ENCODE data around the gene PCBD1. TPM values are rescaled to one million over a fixed set of nuclear protein-coding genes. Genes with fewer than 3 reads are reported as not detected.
A peak's percentile ranks its signal among the peaks of the same experiment; 100 is the strongest.

Gene PCBD1
- total RNA-seq, 1 donor from 2014 or later = 53.9 TPM

DNA sequence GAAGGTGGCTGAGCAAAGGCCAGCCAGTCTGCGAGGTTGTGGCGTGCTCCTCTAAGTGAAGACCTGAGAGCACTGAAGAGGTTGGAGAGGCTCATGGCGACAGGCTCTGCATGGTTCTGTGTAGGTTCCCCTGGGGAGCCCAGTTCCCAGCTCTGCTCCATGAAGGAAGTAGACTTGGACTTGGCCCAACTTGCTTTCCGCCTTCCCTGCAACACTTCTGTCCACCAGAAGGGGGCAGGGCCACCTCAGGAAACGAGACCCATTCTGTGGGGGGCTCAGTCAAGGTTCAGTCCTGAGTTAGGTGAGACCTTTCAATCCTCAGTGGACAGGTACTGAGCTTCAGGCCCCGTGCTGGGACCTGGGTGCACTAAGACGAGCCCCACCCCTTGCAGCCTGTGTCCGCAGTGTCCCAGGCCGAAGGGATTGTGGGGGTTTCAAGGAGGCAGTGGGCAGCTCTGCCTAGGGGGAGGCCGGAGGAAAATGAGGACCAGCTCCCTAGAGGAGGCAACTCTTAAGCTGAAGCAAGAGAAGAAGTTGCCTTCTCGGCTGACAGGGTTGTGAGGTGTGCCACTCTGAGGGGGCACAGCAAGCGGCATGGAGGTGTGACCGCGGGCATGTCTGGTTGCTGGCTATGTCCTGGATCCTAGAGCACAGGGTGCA lies 15.0 kb upstream of the PCBD1 start:
- DNase-seq (ENCODE audit: low read depth in 2 of 2) = peak; percentile 32 to 57

DNA sequence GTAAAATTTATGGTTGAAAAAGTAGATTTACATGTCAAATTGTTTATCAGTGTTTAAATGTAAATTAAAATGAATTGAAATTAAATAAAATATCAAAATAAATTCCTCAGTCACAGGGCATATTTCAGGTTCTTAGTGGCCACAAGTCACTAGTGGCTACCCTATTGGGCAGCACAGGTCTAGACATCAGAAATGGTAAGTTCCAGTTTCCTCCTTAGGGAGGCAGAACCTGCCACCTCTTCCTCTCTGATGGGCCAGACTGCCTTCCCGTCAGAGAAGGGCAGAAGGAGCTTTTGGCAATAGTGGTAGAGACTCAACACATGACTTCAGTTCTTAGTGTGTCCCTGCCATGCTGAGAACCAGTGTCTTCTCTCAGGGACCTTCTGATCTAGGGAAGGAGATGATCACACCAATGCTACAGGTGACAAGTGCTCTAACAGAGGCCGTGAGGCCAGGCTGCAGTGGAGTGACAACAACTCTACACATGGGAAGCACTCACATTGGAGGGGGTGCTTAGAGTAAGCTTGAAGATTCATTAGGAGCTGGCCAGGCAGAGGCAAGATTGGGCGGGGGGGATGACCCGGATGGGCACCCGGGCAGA lies 14.4 kb upstream of the PCBD1 start:
- no peak for DNase-seq (ENCODE audit: low read depth in 2 of 2)

DNA sequence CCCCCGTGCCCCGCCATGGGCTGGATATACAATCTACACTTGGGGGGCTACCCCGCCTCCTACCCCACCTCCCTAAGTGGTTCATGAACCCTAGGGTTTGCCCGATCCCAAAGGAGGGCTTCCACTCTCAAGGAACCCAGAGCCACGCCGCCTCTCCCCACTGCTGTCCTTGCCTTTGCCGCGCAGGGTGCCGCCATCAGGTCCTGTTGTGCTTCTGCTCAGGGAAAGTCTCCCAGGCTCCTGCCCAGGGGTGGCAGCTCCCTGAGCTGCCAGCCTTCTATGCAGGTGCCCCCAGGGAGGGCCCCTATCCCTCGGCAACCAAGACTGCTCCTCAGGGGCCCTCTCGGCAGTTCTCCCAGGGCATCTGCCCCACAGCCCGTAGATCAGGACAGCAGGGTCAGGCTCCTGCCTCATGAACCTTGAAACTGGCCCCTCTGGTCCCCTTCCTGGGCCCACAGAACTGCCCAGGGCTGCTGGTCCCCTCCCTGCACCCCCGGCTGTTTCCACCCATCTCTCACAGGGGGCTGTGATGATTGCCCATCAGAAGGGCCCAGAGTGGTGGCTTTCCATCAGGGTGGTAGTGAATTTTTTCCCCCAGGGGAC lies 13.0 kb upstream of the PCBD1 start:
- DNase-seq (ENCODE audit: low read depth in 2 of 2) = no peak

DNA sequence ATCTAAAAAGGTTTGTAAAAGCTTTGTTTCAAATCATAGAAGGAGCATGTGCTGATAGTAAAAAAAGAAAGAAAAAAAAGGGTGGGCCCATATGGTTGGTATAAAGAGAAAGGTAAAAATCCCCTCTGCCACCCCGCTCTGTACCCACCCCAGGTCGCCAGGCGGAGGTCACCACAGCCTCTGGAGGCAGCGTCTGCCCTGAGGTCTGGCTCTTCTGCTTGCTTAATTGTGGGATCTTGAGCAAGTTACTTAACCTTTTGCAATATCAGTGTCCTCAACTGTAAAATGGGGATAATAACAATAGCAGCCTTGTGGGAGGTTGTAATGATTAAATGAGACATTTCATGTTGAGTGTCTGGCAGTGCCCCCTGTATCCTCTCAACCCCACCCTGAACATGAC lies 10.7 kb upstream of the PCBD1 start:
- no peak for DNase-seq (ENCODE audit: low read depth in 2 of 2)

DNA sequence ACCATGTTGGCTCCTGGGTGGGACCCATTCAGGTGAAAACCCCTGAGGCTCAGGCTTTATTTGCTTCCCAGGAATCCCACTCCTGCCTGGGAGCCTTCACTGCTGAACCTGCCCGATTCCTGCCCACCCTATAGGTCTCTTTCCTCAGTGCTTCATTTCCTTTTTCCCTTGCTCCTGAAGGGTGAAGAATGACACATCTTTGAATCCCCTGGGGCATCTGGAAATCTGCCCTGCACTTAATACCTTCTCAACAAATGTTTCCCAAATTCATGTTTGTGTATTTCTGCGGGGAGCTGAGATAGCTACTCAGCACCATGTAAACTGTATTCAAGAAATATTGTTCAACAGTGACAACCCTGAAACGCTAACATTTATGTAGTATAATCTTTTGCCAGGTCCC lies 10.3 kb upstream of the PCBD1 start:
- DNase-seq (ENCODE audit: low read depth in 2 of 2) = no peak

DNA sequence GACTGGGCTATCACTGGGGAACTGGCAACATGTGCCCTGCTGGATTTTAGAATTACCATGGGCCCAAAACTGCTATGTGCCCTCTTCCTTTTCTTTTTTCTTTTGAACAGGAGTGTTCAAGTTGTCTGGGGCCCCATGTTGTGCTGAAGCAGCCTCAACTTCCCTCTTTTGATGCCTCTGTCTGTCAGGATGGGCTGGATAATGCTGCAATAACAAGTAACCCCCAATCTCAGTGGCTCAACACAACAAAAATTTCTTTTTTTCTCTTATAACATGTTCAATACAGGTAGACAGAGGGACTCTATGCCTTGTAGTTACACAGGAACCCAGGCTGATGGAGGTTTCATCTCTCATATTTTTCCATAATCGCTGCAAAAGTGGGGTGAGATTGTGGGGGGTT lies 8.2 kb upstream of the PCBD1 start:
- DNase-seq (ENCODE audit: low read depth in 2 of 2) = no peak

DNA sequence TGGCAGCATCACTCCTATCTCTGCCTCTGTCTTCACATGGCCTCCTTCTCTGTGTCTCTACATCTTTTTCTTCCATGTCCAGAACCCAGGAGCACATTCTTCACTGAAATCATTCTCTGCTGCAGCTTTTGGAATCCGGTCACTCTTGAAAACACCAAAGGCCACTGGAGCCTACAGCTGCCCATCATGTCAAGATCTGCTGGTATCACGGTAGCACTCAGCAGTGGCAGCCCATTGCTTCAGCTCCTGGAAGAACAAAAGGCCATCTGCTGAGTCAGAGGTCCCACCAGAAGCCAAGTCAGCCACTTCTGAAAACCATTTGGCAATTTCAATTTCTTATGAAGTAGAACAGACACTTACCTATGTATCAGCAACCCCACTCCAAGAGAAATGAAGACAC lies 6.1 kb upstream of the PCBD1 start:
- DNase-seq (ENCODE audit: low read depth in 2 of 2) = no peak

DNA sequence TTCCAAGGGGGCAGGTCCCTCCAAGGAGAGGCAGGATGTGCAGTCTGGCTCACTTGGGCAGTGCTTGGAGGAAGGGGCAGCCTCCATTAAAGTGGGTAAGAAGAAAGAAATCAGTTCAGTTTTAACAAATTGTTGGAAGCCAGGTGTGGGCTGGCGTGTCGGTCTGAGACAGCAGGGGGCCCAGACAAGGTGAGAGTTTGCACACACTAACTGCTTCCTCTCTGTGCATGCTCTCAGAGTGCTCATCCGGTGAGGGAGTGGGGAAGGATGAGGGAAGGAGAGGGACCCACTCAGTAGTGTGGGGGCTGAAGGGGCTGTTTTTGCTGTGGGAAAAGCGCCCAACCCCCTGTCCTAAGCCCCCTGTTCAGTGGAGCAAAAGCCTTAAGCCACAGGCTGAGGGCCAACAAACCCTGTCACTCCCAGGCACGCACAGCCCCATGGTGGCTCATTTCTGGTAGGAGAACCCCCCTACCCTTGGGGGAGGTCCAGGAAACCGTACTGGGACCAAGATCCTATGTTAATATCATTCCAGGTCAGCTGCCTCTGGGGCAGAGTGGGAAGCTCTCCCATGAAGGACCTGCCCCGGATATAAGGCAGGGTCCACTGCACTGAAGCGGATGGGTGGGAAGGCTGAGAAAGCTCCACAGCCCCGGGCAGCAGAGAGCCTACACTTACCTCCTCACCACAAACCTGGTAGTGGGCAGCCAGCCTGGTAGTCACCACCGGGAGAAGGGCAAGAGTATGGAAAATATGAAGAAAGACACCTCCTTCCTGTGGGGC lies 5.1 kb upstream of the PCBD1 start:
- no peak for DNase-seq (ENCODE audit: low read depth in 2 of 2)

DNA sequence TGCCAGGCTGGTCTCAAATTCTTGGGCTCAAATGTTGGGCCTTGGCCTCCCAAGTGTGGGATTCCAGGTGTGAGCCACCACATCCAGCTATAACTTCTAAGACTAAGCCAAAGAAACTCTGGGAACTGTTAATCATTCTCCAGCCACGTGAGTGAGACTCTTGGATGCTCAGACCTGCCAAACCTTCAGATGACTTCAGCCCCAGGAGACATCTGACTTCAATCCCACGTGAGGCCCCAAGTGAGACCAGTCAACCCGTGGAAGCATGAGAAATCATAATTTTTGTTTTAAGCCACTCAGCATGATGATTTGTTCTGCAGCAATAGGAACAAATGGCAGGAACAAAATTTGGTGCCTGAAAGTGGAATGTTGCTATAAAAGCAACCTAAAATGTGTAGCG lies 4.3 kb upstream of the PCBD1 start:
- DNase-seq (ENCODE audit: low read depth in 2 of 2) = no peak

DNA sequence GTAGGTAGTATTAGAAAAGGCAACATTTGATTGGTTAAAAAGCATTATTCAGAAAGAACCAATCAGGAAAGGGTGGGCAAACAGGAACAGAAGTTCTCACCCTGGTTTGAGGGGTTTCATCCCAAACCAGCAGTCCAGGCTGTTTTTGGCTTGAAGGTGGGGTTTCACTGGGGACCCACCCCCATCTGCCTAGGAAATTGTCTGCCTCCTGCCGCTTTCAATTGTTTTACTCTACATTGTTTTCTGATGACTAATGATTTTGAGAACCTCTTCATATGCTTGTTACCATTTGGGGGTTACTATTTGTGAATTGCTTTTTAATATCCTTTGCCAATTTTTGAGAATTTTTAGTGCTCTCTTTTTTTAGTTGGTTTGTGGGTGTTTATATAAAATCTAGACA lies 3.3 kb upstream of the PCBD1 start:
- DNase-seq (ENCODE audit: low read depth in 2 of 2) = peak in 1 of 2 donors; percentile 32

DNA sequence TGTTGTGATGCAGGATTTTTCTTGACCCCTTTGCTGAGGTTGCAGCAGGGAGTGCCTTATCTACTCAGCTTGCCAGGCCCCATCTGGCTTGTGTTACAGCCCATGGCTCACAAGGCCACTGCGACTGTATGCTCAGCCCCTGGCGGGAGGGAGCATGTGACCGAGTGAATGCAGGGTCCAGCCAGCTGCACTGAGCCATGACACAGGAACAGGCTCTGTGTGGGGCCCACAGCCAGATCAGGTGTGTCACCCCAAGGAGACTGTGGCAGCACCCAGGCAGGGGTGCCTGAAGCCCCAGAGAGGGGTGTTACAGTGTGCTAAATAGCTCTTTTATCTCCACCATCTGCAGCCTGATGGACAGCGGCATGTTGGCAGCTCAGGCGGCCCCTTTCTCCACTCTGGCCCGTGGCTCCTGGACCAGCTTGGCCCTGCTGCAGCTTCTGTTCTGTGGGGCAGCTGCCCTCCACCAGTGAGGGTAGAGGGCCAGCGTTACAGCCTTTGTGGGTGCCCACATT lies 2.6 kb upstream of the PCBD1 start:
- DNase-seq (ENCODE audit: low read depth in 2 of 2) = no peak

DNA sequence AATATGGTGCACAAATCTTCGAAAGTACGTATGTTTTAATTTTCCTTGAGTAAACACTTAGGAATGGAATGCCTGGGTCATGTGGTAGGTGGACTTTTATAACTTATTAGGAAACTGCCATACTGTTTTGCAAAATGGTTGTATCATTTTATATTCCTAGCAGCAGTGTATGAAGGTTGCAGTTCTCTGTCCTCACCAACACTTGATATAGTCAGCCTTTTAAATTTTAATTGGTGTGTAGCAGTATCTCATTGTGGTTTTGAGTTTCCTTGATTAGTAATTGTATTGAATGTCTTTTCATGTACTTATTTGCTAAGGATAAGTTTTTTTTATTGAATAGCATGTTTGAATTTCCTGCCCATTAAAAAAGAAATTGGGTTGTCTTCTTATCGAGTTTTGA lies 926 bp upstream of the PCBD1 start:
- DNase-seq (ENCODE audit: low read depth in 2 of 2) = no peak

DNA sequence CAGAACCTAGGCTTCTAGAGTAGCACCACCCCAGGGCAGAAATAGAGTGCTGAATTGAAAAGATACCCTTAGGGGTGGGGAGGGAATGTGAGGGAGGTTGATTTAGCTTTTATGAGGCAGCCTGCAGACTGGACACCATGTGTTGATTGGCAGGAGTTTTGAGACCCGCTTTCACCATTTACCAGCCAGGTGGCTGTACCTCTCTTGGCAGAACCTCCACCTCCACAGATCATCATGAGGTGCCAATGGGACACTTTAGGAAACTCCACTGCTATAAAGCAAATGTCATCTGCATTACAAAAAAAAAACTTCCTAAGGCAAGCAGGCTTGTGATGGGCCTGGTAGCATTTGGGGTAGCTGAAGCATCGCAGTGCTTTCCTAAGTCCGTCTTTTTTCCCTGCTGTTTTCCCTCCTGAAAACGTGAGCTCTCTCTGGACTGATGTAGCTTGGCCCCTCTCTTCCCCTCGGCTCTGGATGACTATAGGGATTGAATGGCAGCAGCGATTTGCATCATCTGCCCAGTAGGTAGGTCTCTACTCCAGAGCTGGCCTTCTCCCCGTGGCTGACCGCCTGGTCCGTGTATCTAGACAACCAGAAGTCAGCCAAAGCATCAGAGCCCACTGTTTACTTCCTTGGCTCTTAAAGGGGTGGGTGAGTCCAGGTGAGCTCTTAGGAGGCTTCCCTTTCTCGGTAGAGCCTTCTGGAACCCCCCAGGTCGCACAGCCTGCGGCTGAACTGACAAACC lies 1.3 kb downstream of the PCBD1 start:
- DNase-seq (ENCODE audit: low read depth in 2 of 2) = no peak

DNA sequence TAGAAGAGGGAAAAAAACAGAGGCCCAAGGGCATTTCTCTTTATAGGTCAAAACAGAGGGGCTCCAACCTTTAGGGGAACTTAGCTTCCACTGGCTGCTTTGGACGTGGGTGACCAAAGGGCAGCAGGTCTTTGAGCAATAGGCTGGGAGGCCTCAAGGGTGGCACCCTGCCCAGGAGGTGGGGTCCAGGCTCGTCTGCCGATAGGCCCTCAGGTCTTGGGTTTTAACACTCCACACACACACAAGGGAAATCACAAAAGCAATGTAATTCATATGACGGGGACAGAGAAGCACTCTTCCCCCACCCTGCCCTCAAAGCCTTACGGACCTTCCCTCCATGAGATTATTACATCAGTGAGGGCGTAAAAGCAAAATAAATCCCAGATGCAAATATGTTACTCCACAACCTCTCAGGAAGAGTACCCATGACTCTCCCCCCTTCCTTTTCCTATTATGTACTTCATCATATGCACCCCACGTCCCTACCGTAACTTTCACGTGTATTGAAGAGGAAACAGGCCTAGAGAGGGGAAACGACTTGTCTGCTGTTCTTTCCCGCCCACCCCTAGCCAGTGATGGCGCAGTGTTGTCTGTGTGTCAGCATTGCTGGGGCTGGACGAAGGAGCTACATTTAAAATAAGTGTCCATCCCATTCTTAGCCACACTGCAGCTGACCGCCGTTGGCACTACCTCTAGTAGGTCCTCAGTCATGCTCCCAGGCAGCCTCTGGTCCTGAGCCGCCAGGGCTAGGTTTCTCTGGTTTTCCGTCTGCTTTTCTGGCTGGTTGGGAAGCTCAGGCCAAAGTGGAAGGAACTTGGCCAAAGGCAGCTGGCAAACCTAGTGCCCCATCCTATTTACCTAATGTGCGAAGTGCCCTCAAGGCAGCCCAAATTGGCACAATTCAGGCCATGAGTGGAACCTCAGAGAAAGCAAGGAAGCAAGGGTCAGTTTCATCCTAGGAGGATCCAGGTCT lies 2.1 kb downstream of the PCBD1 start:
- DNase-seq (ENCODE audit: low read depth in 2 of 2) = peak in 1 of 2 donors; percentile 62

DNA sequence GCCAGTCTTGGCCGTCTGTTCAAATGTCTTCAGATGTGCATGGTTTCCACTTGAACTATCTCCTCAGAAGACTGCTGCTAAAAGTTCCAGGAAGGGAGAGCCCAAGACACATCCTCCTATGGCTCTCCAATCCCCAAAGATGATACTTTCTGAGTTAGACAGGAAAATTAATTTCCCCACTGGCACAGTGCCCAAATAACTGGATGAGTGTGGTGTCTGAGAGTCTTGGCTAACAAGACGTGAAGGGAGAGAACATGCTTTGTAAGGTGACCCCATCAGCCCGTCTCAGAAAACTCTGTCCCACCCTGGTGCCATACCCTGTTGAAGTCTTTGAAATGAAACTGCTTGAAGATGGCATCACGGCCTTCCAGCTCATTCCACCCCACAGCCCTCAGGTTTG lies 2.9 kb downstream of the PCBD1 start:
- peak in 1 of 2 donors; percentile 11 for DNase-seq (ENCODE audit: low read depth in 2 of 2)

DNA sequence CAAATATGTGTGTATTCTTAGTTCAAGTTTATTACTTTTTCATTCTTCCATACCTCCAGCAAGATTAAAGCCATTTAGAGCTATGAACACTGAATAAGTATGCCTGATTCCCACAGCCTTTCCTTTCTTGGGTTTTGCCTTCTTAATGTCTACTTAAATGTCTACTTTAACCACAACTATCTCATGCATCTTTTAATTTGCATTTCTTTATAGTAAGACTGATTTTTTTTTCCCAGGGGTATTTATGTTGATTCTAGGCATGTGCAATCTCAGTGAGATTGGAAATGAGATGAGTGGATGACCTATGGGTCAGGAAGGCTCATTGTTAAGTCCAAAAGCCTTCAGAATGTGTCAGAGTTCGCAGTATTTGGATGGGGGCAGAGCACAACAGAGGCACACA lies 3.6 kb downstream of the PCBD1 start:
- DNase-seq (ENCODE audit: low read depth in 2 of 2) = no peak

DNA sequence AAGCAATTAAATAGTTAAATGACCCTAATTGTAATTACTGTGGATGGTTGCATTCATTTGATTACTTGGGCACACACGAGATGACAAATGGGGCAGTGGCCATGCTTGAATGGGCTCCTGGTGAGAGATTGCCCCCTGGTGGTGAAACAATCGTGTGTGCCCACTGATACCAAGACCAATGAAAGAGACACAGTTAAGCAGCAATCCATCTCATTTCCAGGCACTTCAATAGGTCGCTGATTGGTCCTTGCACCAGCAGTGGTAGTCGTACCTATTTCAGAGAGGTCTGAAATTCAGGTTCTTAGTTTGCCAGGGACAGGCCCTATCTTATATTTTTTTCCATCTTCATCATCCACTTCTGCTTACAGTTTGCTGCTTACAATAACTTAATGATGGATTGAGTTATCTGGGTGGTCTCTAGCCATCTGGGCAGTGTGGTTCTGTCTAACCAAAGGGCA lies 8.3 kb downstream of the PCBD1 start:
- peak; percentile 76 to 87 for DNase-seq (ENCODE audit: low read depth in 2 of 2)

DNA sequence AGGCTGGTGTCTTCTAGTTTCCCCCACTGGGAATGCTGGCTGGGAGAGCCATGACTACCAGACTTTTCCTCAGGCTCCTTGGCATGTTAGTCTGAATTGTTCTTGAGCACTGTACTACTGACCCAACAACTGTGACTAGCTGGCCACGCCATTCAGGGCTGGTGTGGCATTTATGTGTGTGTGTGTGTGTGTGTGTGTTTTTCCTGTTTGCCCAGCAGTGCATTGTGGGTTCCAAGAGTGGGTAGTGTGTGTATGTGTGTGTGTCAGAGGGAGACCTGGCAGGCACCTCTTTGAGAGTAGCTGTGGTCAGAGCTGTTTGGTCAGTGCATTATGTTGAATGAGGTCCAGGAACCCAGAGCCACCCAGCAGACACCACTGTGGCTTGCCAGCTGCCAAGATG lies 9.2 kb downstream of the PCBD1 start:
- no peak for DNase-seq (ENCODE audit: low read depth in 2 of 2)

DNA sequence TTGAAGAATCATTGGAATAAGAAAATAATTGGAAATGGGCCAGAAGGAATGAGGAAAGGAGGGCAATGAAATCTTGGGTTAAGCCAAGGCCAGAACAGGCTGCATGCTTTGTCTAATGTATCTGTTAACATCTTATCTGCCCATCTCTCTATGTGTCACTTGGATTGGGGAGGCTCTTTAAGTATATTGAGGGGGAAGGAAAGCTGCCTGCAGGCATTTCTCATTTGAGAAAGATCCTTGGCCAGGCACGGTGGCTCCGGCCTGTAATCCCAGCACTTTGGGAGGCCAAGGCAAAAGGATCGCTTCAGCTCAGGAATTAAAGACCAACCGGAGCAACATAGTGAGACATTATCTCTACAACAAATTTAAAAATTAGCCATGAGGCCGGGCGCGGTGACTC lies 14.3 kb downstream of the PCBD1 start:
- DNase-seq (ENCODE audit: low read depth in 2 of 2) = no peak

DNA sequence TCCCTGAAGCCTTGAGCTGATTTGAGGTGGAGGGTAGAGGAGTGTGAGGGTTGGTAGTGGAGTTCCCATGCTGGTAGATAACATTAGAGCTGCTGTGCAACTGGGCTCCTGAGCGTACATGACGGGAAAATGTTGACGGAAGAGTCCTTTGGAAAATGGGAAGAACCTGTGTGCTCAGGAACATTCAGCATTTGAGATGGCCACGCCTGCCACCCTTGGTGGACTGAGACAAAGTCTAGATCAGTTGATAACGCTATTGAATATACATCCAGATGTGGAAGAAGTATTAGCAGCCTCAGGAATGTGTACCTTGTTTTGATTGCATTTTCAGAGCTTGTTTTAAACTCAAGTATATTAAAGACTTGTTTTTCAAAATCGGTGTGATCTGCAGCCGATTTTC lies 16.1 kb downstream of the PCBD1 start:
- no peak for DNase-seq (ENCODE audit: low read depth in 2 of 2)

Measured in dermis microvascular lymphatic vessel endothelial cell (primary cell).